ENCODE data around the gene HERC2.
"Not testable (repeated sequence)": the region's sequence is repeated elsewhere in the genome, so short reads cannot be mapped to it uniquely, and the experiment has no call there.

DNA sequence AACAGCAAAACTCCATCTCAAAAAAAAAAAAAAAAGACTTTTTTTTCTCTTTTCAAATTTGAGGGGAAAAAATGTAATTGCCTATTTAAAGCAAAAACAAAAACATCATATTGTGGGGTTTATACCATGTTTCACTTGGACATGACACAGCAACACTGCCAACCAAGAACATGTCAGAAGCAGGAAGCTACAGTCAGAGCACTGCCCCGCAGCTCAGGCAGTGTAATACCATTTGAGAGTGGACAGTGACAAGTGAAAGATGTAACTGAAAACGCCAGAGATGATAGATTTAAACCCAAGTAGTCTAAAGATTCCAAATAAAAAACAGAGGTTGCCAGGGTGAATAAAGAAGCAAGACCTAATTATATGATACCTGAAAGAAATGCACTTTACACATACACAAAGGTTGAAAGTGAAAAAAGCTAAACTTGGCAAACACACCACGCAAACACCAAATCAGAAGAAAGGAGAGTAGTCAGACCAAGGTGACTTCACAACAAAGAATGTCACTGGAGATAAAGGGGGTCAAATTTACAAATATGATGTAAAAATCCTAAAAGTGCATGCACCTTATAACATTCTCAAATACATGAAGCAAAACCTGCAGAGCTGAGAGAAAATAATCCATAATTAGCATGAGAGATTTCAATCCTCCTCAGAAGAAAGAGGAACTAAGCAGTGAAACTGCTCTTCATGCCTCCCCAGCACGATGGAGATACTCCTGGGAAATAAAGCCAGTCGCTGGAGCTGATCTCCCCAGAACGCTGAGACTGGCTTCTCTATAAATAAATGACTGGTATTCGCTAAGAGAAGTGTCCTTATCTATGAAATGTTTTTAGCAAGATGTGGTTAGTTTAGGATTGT is 32.9 kb downstream of the HERC2 start:
- TF ChIP-seq, protein P1, sequence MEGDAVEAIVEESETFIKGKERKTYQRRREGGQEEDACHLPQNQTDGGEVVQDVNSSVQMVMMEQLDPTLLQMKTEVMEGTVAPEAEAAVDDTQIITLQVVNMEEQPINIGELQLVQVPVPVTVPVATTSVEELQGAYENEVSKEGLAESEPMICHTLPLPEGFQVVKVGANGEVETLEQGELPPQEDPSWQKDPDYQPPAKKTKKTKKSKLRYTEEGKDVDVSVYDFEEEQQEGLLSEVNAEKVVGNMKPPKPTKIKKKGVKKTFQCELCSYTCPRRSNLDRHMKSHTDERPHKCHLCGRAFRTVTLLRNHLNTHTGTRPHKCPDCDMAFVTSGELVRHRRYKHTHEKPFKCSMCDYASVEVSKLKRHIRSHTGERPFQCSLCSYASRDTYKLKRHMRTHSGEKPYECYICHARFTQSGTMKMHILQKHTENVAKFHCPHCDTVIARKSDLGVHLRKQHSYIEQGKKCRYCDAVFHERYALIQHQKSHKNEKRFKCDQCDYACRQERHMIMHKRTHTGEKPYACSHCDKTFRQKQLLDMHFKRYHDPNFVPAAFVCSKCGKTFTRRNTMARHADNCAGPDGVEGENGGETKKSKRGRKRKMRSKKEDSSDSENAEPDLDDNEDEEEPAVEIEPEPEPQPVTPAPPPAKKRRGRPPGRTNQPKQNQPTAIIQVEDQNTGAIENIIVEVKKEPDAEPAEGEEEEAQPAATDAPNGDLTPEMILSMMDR (IDR thresholded peaks at IDR 0.05; ENCODE audit: low read depth, low read length): not testable (repeated sequence)
- not testable (repeated sequence) for TF ChIP-seq POLR2A (IDR thresholded peaks at IDR 0.05; ENCODE audit: extremely low read depth, insufficient read length); MYC (IDR thresholded peaks at IDR 0.05; ENCODE audit: low read depth, low read length)
- TF ChIP-seq, protein P2, sequence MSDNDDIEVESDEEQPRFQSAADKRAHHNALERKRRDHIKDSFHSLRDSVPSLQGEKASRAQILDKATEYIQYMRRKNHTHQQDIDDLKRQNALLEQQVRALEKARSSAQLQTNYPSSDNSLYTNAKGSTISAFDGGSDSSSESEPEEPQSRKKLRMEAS (IDR thresholded peaks at IDR 0.05; ENCODE audit: low read depth, low read length): not testable (repeated sequence)
